AG04450 (cell line): ENCODE measurements around the gene NHERF1. TPM values are rescaled to one million over a fixed set of nuclear protein-coding genes. Genes with fewer than 3 reads are reported as not detected.
A peak's percentile ranks its signal among the peaks of the same experiment; 100 is the strongest.

Source experiments
- CTCF ChIA-PET: fragments of 300-600, 350-600 bp; formaldehyde crosslinking; extraction: SDS; loops from one replicate; lab custom pipeline; 2022; ENCODE audit warnings: antibody characterized with exemption, inconsistent platforms; lab: Charles Lee
- POLR2A ChIA-PET: fragments of 350-600 bp; formaldehyde crosslinking; extraction: SDS; loops from one replicate; lab custom pipeline; 2021; ENCODE audit warnings: antibody characterized with exemption, inconsistent platforms; lab: Yijun Ruan, JAX
- DNase-seq: peaks from one replicate; pipeline ENCODE4 v3.0.0-alpha.2; 2011; ENCODE audit warnings: low read depth, low spot score
- H3K27ac ChIP-seq: one replicate; pipeline ENCODE4 v1.5.1; 2012; ENCODE audit warnings: low read depth, low read length, control low read depth
- H3K27me3 ChIP-seq: one replicate; pipeline ENCODE4 v1.6.0; 2012; ENCODE audit warnings: low read length; ENCODE audit not compliant: control insufficient read depth, insufficient read depth
- H3K4me3 ChIP-seq: 2 replicates; pipeline ENCODE4 v1.5.1; 2011; ENCODE audit warnings: mild to moderate bottlenecking, low read depth, low read length, control low read depth
- H3K9me3 ChIP-seq: 2 replicates; pipeline ENCODE4 v1.5.1; 2012; ENCODE audit warnings: low read length; ENCODE audit not compliant: control insufficient read depth, insufficient read depth
- CTCF ChIP-seq: IDR thresholded peaks from 2 replicates; pipeline ENCODE4 v1.5.1; 2011; ENCODE audit warnings: low read depth, low read length, control low read depth, inconsistent platforms
- polyA plus RNA-seq: library from polyadenylated mRNA; depleted of rRNA; stranded (reverse); fragments of >200 nt; gene quantifications from 2 replicates; pipeline ENCODE4 v1.2.3, GENCODE V29; 2011

NHERF1 gene
- polyA plus RNA-seq, 1 experiment, result 10.5 TPM

GRCh38 chr17:74772053-74772452 lies 23.6 kb downstream of the NHERF1 start:
- TF ChIP-seq CTCF, result no peak
- no peak for DNase-seq
- ChIA-PET POLR2A (no interaction called here), CTCF (interaction anchor here (6.7 kb wide), 1 partner anchor 26 kb away, joined by 75 read pairs; no protein-coding TSS in a partner anchor)
- H3K27ac ChIP-seq, result no peak overlapping the region
- no peak overlapping the region for H3K4me3 ChIP-seq
- no peaks in the 10 kb centered on the region; the same call in 1 of the 2 replicates for H3K9me3 ChIP-seq
- H3K27me3 ChIP-seq, result no peaks in the 10 kb centered on the region

DNA sequence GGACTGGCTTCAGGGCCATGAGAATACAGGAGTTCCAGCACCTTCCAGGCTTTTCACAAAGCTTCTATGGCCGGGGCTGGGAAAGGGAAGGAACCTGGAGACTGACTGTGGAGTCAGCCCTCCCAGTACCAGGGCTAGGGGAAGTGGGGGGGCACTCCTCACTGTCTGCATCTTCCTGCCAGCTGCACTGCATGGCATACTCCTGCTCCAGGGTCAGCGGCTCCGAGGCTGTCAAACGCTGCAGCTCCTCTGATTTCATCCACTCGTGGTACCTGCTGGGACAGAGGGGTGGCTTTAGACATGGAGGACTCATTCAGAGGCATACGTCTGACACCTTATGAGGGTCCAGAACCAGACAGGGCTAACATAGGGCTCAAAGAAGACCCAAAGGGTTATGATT lies 25.0 kb downstream of the NHERF1 start:
- CTCF ChIA-PET, result interaction anchor here (1.0 to 6.7 kb wide), 4 partner anchors 18 to 116 kb away, joined by 4 to 75 read pairs (median 25); no protein-coding TSS in a partner anchor
- no peak for DNase-seq

DNA sequence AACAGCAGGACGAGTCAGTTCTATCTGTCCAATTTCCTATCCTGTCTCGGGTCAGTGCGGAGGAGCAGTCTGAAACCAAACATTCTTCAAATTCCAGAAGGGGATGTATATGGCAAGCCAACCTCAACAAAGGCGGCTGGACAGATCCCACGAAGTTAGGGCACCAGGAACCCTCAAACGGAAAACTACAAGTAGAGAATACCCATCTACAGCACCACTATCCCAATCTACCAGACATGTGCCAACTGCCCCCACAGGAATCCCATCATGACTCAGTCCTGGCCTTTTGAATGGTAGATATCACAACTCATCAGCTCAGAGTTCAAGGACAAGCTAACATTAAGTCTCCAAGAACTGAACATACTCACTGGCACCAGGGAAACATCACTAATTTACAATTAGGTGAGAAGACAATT lies 25.5 kb downstream of the NHERF1 start:
- CTCF ChIA-PET, result interaction anchor here (0.6 to 6.7 kb wide), 9 partner anchors 10 to 340 kb away, joined by 3 to 75 read pairs (median 4); no protein-coding TSS in a partner anchor
- no peak overlapping the region for H3K27ac ChIP-seq
- no peaks in the 10 kb centered on the region for H3K27me3 ChIP-seq
- POLR2A ChIA-PET, result no interaction called here
- TF ChIP-seq CTCF, result no peak
- DNase-seq, result no peak
- no peak overlapping the region for H3K4me3 ChIP-seq
- no peaks in the 10 kb centered on the region for H3K9me3 ChIP-seq

More for the DNA sequence above, 25.0 kb downstream of the NHERF1 start:
- POLR2A ChIA-PET, result no interaction called here
- Histone ChIP-seq H3K4me3 (no peak overlapping the region), H3K9me3 (no peaks in the 10 kb centered on the region), H3K27ac (no peak overlapping the region), H3K27me3 (no peaks in the 10 kb centered on the region)
- TF ChIP-seq CTCF, result no peak

DNA sequence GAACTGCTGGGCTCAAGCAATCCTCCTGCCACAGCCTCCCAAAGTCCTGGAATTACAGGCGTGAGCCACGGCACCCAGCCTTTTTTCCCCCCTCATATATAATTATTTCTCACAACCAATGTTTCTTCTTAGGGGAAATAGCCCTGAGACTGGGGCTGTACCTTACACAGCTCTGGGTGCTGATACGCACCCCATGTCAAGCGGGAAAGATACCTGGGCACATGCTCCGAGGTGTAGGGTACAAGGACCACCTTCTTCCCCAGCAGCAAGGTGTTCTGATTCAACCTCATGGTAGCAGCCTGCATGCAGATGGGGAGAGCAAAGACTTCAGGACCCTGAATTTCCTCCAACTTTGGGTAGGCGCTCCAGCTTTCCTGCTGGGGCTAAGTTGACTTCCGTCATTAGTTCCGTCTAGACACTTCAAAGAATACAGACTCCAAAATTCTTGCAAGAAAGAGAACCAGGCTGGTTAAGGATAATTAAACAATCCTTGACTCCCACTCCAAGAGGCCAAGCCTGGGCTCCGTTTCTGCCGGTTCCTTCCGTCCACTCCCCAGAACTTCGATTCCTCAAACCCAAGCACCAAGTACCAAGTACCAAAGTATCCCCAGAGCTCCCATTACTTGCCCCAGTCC lies 27.1 kb downstream of the NHERF1 start:
- CTCF ChIA-PET, result interaction anchor here (1.0 to 6.7 kb wide), 8 partner anchors 10 to 90 kb away, joined by 3 to 75 read pairs (median 6); no protein-coding TSS in a partner anchor
- Histone ChIP-seq H3K27ac (peak overlapping the region; percentile 31), H3K27me3 (no peaks in the 10 kb centered on the region), H3K4me3 (peak overlapping the region; percentile 93), H3K9me3 (no peaks in the 10 kb centered on the region)
- DNase-seq, result no peak
- POLR2A ChIA-PET, result interaction anchor here (0.8 to 1.0 kb wide), 2 partner anchors 13 to 22 kb away, joined by 3 to 4 read pairs; no protein-coding TSS in a partner anchor
- no peak for TF ChIP-seq CTCF
